ENCODE data around the gene CDC34.

Gene CDC34

DNA sequence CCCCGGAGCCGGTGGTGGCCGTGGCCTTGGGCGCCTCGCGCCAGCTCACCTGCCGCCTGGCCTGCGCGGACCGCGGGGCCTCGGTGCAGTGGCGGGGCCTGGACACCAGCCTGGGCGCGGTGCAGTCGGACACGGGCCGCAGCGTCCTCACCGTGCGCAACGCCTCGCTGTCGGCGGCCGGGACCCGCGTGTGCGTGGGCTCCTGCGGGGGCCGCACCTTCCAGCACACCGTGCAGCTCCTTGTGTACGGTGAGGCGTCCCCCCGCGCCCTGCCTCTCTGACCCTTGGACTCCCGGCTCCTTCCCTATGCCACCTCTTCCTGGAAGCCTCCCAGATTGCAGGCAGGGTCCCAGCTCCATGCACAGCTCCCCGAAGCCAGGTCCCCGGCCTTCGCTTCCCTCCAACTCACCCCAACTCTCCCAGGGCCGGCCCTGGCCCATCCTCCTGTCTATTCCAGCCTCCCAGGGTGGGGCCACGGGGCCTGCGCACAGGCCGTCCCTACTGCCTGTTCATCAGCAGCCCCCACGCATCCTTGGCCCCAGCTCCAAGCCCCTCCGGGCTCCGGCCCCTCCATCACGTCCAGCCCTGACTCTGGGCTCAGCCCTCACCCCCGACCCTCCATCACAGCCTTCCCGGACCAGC lies 33.6 kb upstream of the CDC34 start:
- no peak for DNase-seq

DNA sequence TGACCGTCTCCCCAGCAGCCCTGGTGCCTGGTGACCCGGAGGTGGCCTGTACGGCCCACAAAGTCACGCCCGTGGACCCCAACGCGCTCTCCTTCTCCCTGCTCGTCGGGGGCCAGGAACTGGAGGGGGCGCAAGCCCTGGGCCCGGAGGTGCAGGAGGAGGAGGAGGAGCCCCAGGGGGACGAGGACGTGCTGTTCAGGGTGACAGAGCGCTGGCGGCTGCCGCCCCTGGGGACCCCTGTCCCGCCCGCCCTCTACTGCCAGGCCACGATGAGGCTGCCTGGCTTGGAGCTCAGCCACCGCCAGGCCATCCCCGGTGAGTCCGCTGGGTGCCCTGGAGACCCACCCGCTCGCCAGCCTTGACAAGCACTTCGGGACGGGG lies 33.1 kb upstream of the CDC34 start:
- DNase-seq, result no peak

DNA sequence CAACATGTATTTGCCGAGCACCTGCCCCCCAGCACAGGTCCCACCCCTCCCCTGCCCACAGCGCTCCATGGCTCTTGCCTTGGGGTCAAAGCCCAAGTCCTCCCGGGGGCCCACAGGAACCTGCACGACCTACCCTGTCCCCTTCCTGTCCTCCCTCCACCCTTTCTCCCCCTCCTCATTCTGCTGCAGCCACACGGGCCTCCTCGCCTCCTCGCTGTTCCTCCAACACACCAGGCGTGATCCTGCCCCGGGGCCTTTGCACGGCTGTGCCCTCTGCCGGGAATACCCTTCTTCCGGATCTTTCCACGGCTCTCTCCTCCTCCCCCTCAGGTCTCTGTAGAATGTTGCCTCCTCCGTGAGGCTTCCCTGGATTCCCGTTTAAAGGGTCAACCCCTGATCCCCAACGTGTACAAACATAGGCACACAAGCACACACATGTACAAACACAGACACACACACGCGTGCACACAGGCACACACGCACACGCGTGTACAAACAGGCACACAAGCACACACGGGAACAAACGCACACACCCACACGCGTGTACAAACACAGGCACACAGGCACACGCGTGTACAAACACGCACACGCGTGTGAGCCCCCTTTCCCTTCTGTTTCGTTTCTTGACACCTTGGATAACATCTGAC lies 32.5 kb upstream of the CDC34 start:
- no peak for DNase-seq

DNA sequence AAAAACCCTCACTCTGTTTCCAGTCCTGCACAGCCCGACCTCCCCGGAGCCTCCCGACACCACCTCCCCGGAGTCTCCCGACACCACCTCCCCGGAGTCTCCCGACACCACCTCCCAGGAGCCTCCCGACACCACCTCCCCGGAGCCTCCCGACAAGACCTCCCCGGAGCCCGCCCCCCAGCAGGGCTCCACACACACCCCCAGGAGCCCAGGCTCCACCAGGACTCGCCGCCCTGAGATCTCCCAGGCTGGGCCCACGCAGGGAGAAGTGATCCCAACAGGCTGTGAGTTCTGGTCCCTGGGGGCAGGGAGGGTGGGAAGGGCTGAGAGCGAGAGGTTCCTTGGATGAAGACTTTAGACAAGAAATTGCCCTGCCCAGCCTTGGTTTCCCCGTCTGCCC lies 29.9 kb upstream of the CDC34 start:
- DNase-seq, result no peak

DNA sequence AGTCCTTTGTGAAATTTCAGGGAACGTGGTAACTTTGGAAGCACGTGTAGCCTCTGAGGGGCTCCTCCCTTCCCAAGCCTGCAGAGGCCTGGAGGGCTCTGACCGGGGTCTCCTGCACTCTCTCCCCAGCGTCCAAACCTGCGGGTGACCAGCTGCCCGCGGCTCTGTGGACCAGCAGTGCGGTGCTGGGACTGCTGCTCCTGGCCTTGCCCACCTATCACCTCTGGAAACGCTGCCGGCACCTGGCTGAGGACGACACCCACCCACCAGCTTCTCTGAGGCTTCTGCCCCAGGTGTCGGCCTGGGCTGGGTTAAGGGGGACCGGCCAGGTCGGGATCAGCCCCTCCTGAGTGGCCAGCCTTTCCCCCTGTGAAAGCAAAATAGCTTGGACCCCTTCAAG lies 26.9 kb upstream of the CDC34 start:
- no peak for DNase-seq

DNA sequence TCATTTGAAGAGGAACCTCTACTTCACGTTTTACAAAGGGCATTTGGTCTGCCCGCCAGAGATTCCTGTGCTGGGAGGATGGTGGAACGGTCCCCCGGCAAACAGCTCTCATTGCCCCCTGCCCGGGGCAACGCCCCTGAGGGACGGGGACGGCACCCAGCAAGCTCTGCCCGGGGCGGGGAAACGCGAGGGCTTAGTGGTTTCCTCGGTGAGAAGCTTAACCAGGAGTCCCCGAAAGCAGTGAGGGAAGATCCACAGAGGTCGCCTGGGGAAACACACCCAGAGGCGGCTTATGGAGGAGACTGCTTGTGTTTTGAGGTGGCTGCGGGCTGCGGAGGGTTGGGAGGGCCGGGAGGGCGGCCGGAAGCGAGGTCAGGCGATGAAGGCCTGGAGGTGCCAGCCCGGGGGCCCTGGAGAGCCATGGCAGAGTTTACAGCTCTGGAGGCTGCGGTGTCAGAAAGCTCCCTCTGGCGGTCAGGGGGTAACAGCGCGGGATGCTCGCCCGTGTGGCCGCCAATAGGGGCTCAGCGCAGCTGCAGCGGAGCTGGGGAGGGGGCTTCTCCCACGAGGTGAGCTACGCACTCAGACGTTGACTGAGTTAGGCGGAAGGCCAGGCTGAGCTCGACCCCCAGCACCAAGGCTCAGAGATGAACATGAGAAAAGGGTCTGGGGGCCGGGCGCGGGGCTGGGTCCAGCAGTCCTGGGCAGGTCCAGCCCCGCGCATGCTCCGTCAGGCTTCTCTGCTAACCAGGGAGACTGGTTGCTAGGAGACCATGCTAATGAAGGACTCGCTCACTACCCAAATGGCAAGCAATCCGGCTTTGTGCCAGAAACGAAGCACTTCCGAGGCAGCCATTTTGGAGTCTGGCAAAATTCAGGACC lies 24.9 kb upstream of the CDC34 start:
- peak; percentile 98 for DNase-seq

DNA sequence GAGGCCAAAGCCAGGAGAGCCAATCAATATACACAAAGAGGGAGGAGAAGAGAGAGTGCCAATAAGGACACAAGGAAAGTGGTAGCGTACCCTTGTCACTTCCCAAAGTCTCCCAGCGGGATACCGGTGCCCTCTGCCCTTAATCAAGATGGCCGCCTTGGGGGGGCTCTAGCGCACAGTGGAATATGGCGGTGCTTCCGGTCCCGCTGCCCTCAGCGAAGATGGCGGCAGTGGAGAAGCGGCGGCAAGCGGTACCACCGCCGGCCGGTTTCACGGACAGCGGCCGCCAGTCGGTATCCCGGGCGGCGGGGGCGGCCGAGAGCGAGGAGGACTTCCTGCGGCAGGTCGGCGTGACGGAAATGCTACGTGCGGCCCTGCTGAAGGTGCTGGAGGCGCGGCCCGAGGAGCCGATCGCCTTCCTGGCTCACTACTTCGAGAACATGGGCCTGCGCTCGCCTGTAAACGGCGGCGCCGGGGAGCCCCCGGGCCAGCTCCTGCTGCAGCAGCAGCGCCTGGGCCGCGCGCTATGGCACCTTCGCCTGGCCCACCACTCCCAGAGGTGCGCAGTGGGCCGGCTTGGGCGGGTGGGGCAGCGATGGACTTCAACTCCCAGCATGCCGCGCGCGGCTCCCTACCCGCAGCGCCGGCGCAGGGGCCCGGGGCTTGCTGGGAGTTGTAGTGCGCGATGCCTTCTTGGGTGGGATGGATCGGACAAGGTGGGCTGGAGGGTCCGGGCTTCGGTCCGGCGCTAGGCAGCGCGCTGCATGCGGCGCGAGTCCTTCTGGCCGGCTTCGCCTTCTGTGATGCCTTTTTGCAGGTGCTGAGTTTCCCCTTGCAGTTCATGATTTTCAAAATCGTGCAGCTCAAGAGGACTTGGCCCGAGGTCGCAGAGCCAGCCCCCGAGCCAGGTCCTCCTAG lies 24.0 kb upstream of the CDC34 start, which contains the start of gene TPGS1:
Gene TPGS1, plus strand, starts transcription at position 212 of the 918 bp plus-strand sequence. Its CDS starts 10 bp downstream, at position 222.
- peak; percentile 78 for DNase-seq

DNA sequence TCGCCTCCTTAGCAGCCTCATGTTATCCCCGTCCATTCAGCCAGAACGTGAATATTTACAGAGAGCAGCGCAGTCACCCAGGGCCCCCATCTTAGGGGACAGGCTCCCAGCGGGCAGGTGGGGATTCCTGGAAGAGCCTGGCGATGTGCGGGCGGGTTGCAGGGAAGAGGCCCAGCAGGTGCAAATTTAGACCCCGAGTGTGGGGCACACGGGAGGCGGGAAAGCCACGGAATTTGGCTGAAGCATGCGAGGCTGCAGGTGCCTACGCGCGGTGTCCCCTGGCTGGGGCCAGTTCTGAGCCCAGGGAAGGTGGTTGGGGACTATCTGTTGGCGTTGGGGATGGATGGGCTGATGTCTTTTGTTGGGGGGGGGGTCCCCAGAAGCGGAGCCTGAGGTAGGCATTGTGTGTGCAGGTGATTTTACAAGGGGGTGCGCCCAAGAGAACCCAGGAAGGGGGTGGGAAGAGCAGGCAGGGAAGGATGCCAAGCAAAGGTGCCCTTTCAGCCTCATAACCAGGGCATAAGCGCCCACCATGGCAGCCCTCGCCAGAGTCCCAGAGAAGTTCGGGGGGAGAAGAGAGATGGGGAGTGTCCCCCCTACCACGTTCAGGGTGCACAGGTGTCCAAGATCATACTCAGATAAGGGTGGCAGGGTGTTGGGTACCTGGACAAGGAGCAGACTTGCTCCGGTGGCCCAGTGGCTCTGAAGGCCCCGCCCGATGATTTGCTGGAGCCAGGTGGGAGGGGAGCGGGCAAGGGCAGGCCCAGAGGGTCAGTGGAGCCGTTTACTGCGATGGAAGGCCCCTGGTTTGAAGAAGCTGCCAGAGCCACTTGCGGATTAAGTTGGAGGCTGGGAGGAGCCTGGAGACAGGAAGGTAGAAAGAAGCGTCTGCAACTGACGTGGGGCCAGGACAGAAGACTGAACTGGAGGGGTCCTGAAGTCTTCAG lies 23.1 kb upstream of the CDC34 start:
- no peak for DNase-seq

DNA sequence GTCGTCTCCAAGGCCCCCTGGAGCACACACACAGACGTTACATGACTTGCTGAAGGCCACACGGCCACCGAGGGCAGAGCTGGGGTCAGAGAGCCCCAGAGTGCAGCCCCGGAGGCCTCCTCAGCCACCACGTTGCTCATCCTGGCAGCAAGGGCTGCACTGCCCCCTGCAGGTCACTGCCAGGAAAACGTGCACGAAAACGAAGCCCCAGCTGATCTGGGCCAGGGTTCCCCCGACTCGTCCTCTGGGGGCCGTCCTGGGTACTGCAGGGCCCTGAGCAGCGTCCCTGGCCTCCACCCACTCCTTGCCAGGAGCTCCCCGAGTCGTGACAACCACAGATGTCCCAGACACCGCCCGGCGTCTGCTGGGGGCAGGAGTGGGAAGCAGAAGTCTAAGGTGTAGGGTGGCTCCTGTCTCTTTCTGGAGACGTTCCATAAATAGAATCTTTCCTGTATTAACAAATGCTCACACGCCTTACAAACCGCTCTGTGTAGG lies 20.9 kb upstream of the CDC34 start:
- DNase-seq, result peak; percentile 96

DNA sequence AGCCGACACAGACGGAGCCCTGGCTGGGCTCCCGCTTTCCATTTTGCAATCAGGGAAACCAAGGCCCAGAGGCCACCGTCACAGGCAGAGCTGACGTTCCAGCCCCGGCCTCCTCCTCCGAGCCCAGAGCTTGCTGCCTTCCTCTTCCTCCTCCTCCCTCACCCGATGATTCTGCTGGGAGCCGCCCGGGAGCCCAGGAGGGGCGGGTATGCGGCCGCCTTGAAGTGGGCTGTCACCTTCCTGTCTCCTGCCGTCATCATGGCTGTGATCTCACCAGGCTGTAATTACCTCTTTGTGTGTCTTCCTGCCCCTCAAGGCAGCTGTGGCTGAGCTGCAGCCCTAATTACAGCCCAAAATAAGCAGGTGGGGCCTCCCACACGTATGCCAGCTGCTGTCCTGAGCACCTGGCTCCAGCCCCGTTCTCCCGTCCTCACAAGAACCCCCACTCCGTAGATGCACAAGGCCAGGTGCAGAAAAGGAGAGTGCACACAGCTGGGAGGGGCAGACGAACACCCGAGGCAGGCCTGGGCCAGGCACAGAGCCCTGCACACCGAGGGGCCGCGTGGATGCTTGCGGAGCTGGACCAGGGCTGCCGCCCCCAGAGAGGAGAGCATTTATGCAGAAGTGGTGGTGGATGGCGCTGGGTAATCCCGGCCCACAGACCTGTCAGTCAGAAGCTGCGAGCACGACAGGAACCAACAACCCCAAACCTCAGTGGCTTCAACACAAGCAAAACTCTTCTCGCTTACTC lies 20.3 kb upstream of the CDC34 start:
- DNase-seq, result peak; percentile 93

DNA sequence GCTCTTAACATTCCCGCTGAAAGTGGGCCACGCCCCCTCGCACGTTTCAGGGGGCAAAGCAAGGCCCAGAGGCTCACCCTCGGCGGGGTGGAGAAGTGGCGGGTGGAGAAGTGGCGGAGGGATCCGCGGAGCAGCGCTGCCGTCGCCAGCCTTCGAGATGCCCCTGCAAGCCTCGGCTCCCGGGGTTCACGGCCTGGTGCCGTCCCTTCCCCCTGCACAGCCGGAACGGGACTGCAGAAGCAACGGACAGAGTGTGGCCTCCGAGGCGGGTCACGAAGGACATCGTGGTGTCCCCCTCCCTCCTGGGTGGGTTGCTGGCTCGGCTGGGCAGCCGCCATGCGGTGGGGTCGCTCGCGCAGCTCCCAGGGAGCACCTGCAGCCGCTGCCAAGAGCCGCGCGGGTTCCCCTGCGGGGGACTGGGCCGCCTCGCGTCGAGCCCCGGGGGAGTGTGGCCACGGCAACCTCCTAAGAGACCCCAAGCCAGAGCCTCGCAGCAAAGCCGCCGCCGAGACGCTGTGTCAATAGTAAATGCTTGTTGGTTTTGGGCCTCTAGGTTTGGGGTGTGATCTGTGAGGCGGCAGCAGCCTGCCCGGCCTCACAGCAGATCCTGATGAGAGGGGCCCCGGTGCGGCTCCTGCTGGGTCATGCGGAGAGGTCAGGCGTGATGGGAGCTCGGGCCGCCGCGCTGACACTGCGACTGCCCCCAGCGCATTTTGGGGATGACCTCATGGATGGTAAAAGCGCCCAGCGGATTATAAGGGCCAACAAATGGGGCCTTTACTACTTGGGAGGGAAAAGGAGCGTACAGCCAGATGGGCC lies 18.8 kb upstream of the CDC34 start:
- DNase-seq, result no peak

DNA sequence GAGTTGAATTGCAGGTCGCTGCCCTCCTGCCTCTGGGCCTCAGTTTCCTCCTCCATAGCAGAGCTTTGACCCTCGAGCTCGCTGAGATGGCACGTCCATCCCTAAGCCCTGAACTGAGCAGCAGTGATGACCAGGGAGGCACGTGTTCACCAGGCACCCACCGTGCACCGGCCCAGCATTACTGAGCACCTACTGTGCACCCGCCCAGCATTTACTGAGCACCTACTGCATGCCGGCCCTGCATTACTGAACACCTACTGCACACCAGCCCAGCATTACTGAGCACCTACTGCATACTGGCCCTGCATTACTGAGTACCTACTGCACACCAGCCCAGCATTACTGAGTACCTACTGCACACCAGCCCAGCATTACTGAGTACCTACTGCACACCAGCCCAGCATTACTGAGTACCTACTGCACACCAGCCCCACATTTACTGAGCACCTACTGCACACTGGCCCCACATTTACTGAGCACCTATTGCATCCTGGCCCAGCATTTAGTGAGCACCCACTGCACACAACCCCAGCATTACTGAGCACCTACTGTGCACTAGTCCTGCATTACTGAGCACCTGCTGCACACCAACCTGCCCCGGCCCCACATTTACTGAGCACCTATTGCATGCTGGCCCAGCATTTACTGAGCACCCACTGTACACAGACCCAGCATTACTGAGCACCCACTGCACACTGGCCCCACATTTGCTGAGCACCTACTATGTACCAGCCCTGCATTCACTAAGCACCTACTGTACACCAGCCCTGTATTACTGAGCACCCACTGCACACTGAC lies 18.0 kb upstream of the CDC34 start:
- DNase-seq, result no peak

DNA sequence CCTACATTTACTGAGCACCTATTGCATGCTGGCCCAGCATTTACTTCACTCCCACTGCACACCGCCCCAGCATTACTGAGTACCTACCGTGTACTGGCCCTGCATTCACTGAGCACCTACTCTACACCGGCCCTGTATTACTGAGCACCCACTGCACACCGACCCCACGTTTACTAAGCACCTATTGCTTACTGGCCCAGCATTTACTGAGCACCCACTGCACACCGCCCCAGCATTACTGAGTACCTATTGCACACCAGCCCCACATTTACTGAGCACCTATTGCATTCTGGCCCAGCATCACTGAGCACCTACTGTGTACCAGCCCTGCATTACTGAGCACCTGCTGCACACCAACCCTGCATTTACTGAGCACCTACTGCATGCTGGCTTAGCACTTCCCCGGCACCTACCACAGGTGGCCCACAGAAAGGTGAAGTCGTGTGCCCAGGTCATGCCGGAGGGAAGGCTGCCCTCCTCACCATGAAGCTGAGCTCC lies 17.3 kb upstream of the CDC34 start:
- no peak for DNase-seq

DNA sequence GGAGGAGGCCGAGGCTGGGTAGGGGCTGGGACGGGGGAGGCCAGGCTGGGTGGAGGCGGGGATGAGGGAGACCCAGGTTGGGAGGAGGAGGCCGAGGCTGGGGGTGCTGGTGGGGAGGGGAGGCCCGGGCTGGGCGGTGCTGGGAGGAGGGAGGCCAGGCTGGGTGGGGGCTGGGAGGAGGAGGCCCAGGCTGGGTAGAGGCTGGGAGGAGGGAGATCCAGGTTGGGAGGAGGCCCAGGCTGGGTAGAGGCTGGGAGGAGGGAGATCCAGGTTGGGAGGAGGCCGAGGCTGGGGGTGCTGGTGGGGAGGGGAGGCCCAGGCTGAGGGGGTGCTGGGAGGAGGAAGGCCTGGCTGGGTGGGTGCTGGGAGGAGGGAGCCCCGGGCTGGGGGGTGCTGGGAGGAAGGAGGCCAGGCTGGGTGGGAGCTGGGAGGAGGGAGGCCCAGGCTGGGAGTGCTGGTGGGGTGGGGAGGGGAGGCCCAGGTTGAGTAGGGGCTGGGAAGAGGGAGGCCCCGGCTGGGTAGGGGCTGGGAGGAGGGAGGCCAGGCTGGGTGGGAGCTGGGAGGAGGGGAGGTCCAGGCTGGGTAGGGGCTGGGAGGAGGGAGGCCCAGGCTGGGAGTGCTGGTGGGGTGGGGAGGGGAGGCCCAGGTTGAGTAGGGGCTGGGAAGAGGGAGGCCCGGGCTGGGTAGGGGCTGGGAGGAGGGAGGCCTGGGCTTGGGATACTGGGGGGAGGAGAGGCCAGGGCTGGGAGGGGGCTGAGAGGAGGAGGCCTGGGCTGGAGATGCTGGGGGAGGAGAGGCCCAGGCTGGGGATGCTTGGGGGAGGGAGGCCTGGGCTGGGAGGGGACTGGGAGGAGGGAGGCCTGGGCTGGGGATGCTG lies 13.6 kb upstream of the CDC34 start:
- DNase-seq, result no peak

DNA sequence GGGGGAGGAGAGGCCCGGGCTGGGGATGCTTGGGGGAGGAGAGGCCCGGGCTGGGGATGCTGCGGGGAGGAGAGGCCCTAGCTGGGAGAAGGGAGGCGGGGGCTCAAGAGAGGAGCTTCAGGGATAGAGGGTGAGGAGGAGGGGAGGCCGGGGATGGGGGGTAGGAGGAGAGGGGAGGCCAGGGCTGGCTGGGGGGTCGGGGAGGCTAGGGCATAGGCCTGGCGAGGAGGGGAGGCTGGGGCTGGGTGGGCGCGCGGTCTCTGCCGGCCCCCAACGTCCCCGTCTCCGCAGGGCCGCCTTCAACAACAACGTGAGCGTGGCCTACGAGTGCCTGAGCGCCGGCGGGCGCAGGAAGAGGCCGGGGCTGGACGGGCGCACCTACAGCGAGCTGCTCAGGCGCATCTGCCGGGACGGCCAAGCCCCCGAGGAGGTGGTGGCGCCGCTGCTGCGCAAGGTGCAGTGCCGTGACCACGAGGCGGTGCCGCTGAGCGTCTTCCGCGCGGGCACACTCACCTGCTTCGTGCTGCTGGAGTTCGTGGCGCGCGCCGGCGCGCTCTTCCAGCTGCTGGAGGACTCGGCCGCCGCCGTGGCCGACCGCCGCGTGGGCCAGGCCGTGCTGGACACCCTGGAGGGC lies 12.8 kb upstream of the CDC34 start:
- peak; percentile 68 for DNase-seq

DNA sequence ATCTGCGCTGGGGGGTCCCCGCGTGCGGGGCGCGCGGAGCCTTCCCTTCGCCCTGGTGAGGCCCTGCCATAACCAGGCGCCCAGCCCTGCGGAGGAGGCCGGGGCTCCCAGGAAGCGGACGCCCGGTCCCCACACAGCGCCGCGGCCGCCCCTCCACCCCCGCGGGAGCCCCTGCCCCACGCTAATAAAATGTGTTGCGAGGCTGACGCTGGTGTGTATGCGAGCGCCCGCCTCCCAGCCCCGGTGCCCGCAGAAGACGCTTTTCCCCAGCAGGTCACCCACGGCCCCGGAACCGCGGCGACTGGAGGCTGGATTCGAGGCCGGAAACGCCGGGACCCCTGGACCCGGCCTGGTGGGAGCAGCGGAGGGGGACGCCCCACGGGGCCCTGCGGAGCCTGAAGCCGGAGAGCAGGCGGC lies 12.1 kb upstream of the CDC34 start:
- no peak for DNase-seq

DNA sequence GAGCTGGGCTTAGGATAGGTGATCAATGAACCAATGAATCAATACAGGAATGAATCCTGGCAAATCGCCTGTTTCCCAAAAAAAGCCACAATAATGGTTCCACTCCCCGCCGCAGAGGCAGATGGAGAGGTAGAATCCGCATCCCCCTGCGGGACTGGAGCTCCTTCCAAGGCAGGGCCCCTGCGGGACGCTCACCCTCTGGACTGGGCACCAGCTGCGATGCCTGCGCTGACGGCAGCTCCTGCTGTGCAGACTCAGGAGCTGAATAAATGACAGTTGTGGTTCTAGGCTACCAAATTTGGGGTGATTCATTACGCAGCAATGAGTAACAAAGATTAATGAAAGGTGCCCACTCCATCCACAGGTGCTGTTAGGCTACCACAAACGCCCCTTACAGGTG lies 8.8 kb upstream of the CDC34 start:
- no peak for DNase-seq

Data from CD4-positive, alpha-beta T cell treated with Interleukin-17A for 1 hour (primary cell).